ENCODE results near the gene SLC35F2. TPM values are rescaled to one million over a fixed set of nuclear protein-coding genes. Genes with fewer than 3 reads are reported as not detected.

The SLC35F2 gene
- total RNA-seq, 2 donors from 2014 or later: 18.8 to 23.6 TPM

GRCh38 chr11:107856180-107856980 is 2.2 kb downstream of the SLC35F2 start:
- Histone ChIP-seq H3K9me3 (ENCODE audit: control insufficient read depth, low read length) (no peaks in the 10 kb centered on the region), H3K9ac (ENCODE audit: extremely low read depth, low read length, poor library complexity, severe bottlenecking) (no peak overlapping the region), H3K36me3 (ENCODE audit: control insufficient read depth, insufficient read depth, low read length) (no peaks in the 10 kb centered on the region), H3K4me3 (ENCODE audit: low read length) (peak overlapping the region; percentile 82), H3K27ac (ENCODE audit: low read depth, low read length) (no peak overlapping the region), H3K27me3 (ENCODE audit: control insufficient read depth, insufficient read depth, low read length, poor library complexity, severe bottlenecking) (no peaks in the 10 kb centered on the region), H3K4me1 (ENCODE audit: control insufficient read depth, insufficient read depth, low read length) (no peaks in the 10 kb centered on the region)
- no peak for TF ChIP-seq CTCF (conservative IDR thresholded peaks at IDR 0.05)
- H3K36me3 Mint-ChIP-seq (ENCODE audit: low read depth): peaks cover 4% of the 10 kb centered on the region
- H3K9me3 Mint-ChIP-seq: no peaks in the 10 kb centered on the region
- peaks cover 14% of the 10 kb centered on the region for H3K4me1 Mint-ChIP-seq
- H3K4me3 Mint-ChIP-seq: peak overlapping the region; percentile 92
- H3K27ac Mint-ChIP-seq: no peak overlapping the region
- peak; percentile 58 for DNase-seq
- 73 to 78% methylated on average over 7 to 10 of the region's 10 CpGs for WGBS, 2 experiments (ENCODE audit: insufficient coverage in 1 of 2, insufficient read length in 1 of 2)
- H3K27me3 Mint-ChIP-seq (ENCODE audit: insufficient read depth): peaks cover 21% of the 10 kb centered on the region

GRCh38 chr11:107853070-107853469 is 5.5 kb downstream of the SLC35F2 start:
- Mint-ChIP-seq H3K27me3 (ENCODE audit: insufficient read depth) (peaks cover 16% of the 10 kb centered on the region), H3K4me3 (no peak overlapping the region), H3K36me3 (ENCODE audit: low read depth) (peaks cover 4% of the 10 kb centered on the region), H3K4me1 (peaks cover 27% of the 10 kb centered on the region), H3K9me3 (no peaks in the 10 kb centered on the region), H3K27ac (no peak overlapping the region)
- H3K36me3 ChIP-seq (ENCODE audit: control insufficient read depth, insufficient read depth, low read length): no peaks in the 10 kb centered on the region
- no peaks in the 10 kb centered on the region for H3K27me3 ChIP-seq (ENCODE audit: control insufficient read depth, insufficient read depth, low read length, poor library complexity, severe bottlenecking)
- WGBS, 2 experiments (ENCODE audit: insufficient coverage in 1 of 2, insufficient read length in 1 of 2): 98 to 99% methylated on average over 5 to 6 of the region's 6 CpGs
- no peaks in the 10 kb centered on the region for H3K9me3 ChIP-seq (ENCODE audit: control insufficient read depth, low read length)
- no peak for DNase-seq
- no peak for TF ChIP-seq CTCF (conservative IDR thresholded peaks at IDR 0.05)
- H3K4me3 ChIP-seq (ENCODE audit: low read length): no peak overlapping the region
- no peak overlapping the region for H3K27ac ChIP-seq (ENCODE audit: low read depth, low read length)
- H3K9ac ChIP-seq (ENCODE audit: extremely low read depth, low read length, poor library complexity, severe bottlenecking): no peak overlapping the region
- no peaks in the 10 kb centered on the region for H3K4me1 ChIP-seq (ENCODE audit: control insufficient read depth, insufficient read depth, low read length)

GRCh38 chr11:107851704-107852310 is 6.8 kb downstream of the SLC35F2 start:
- Histone ChIP-seq H3K9me3 (ENCODE audit: control insufficient read depth, low read length) (no peaks in the 10 kb centered on the region), H3K4me3 (ENCODE audit: low read length) (no peak overlapping the region), H3K4me1 (ENCODE audit: control insufficient read depth, insufficient read depth, low read length) (no peaks in the 10 kb centered on the region), H3K36me3 (ENCODE audit: control insufficient read depth, insufficient read depth, low read length) (no peaks in the 10 kb centered on the region), H3K9ac (ENCODE audit: extremely low read depth, low read length, poor library complexity, severe bottlenecking) (no peak overlapping the region), H3K27me3 (ENCODE audit: control insufficient read depth, insufficient read depth, low read length, poor library complexity, severe bottlenecking) (no peaks in the 10 kb centered on the region), H3K27ac (ENCODE audit: low read depth, low read length) (no peak overlapping the region)
- Mint-ChIP-seq H3K9me3 (no peaks in the 10 kb centered on the region), H3K4me1 (peaks cover 26% of the 10 kb centered on the region), H3K36me3 (ENCODE audit: low read depth) (peaks cover 4% of the 10 kb centered on the region), H3K27ac (no peak overlapping the region), H3K27me3 (ENCODE audit: insufficient read depth) (peaks cover 5% of the 10 kb centered on the region), H3K4me3 (no peak overlapping the region)
- WGBS, 2 experiments (ENCODE audit: insufficient coverage in 1 of 2, insufficient read length in 1 of 2): 84 to 100% methylated on average over 2 to 4 of the region's 4 CpGs
- no peak for DNase-seq
- no peak for TF ChIP-seq CTCF (conservative IDR thresholded peaks at IDR 0.05)

All from endodermal cell (in vitro differentiated cells).